ENCODE results near the gene STAG3. TPM values are rescaled to one million over a fixed set of nuclear protein-coding genes. Genes with fewer than 3 reads are reported as not detected.
A peak's percentile ranks its signal among the peaks of the same experiment; 100 is the strongest.
"Not testable (repeated sequence)": the region's sequence is repeated elsewhere in the genome, so short reads cannot be mapped to it uniquely, and the experiment has no call there.

STAG3 gene
- total RNA-seq, 4 donors from 2014 or later, result 0.96 to 9.4 (median 2.2) TPM; not detected in 1

- H3K9me3 ChIP-seq; H3K27ac ChIP-seq; H3K36me3 ChIP-seq; DNase-seq; H3K4me1 ChIP-seq; in situ Hi-C loops (cut with MboI; ENCODE audit: low pct_ligation_motif_present in 1 of 4, low pct_unique_long_range_greater_than_20kb in 1 of 4, low sequenced_read_pairs in 3 of 4); H3K27me3 ChIP-seq; H3K4me3 ChIP-seq; intact Hi-C loops (cut with DNase I; ENCODE audit: low total_unique reads): not testable (repeated sequence)
- WGBS, 2 donors (ENCODE audit: low coverage in 1 of 2), result 92% methylated on average over 7 of the region's 7 CpGs; no CpG with 5 or more reads in 1 of the 2 donors
Measured at GRCh38 chr7:100239975-100240374, 62.3 kb downstream of the STAG3 start.

- H3K27ac ChIP-seq; H3K27me3 ChIP-seq; H3K36me3 ChIP-seq; in situ Hi-C loops (cut with MboI; ENCODE audit: low pct_ligation_motif_present in 1 of 4, low pct_unique_long_range_greater_than_20kb in 1 of 4, low sequenced_read_pairs in 3 of 4); DNase-seq; H3K4me3 ChIP-seq; H3K9me3 ChIP-seq; intact Hi-C loops (cut with DNase I; ENCODE audit: low total_unique reads); H3K4me1 ChIP-seq: not testable (repeated sequence)
- WGBS, 2 donors (ENCODE audit: low coverage in 1 of 2), result 33 to 78% methylated on average over 1 to 12 of the region's 12 CpGs
Measured at GRCh38 chr7:100243385-100243784, 65.7 kb downstream of the STAG3 start.

GRCh38 chr7:100244988-100245605 is 67.4 kb downstream of the STAG3 start:
- H3K9me3 ChIP-seq; H3K27ac ChIP-seq; H3K4me1 ChIP-seq; H3K27me3 ChIP-seq; H3K4me3 ChIP-seq; DNase-seq; H3K36me3 ChIP-seq; intact Hi-C loops (cut with DNase I; ENCODE audit: low total_unique reads); in situ Hi-C loops (cut with MboI; ENCODE audit: low pct_ligation_motif_present in 1 of 4, low pct_unique_long_range_greater_than_20kb in 1 of 4, low sequenced_read_pairs in 3 of 4): not testable (repeated sequence)
- 73 to 77% methylated on average over 2 to 9 of the region's 9 CpGs for WGBS, 2 donors (ENCODE audit: low coverage in 1 of 2)

GRCh38 chr7:100246121-100246864 is 68.6 kb downstream of the STAG3 start:
- H3K9me3 ChIP-seq; H3K4me3 ChIP-seq; intact Hi-C loops (cut with DNase I; ENCODE audit: low total_unique reads); H3K36me3 ChIP-seq; DNase-seq; in situ Hi-C loops (cut with MboI; ENCODE audit: low pct_ligation_motif_present in 1 of 4, low pct_unique_long_range_greater_than_20kb in 1 of 4, low sequenced_read_pairs in 3 of 4); H3K4me1 ChIP-seq; H3K27me3 ChIP-seq; H3K27ac ChIP-seq: not testable (repeated sequence)
- WGBS, 2 donors (ENCODE audit: low coverage in 1 of 2), result 92% methylated on average over 15 of the region's 15 CpGs; no CpG with 5 or more reads in 1 of the 2 donors

- intact Hi-C loops (cut with DNase I; ENCODE audit: low total_unique reads); H3K4me1 ChIP-seq; DNase-seq; H3K36me3 ChIP-seq; H3K27me3 ChIP-seq; in situ Hi-C loops (cut with MboI; ENCODE audit: low pct_ligation_motif_present in 1 of 4, low pct_unique_long_range_greater_than_20kb in 1 of 4, low sequenced_read_pairs in 3 of 4); H3K9me3 ChIP-seq; H3K4me3 ChIP-seq; H3K27ac ChIP-seq: not testable (repeated sequence)
- WGBS, 2 donors (ENCODE audit: low coverage in 1 of 2), result 90 to 95% methylated on average over 2 to 9 of the region's 9 CpGs
Measured at GRCh38 chr7:100246865-100247137, 69.1 kb downstream of the STAG3 start.

- intact Hi-C loops (cut with DNase I; ENCODE audit: low total_unique reads) (no loop called here), in situ Hi-C loops (cut with MboI; ENCODE audit: low pct_ligation_motif_present in 1 of 4, low pct_unique_long_range_greater_than_20kb in 1 of 4, low sequenced_read_pairs in 3 of 4) (no loop called here)
- Histone ChIP-seq H3K27ac (no peak overlapping the region), H3K9me3 (no peaks in the 10 kb centered on the region), H3K4me1 (no peaks in the 10 kb centered on the region), H3K4me3 (no peak overlapping the region), H3K36me3 (no peaks in the 10 kb centered on the region), H3K27me3 (no peaks in the 10 kb centered on the region)
- TF ChIP-seq POLR2AphosphoS5 (IDR thresholded peaks at IDR 0.05) (no peak), EP300 (IDR thresholded peaks at IDR 0.05; ENCODE audit: low read depth) (no peak), CTCF (IDR thresholded peaks at IDR 0.05) (peak in 1 of 5 experiments; percentile 12), POLR2A (IDR thresholded peaks at IDR 0.05) (no peak)
- WGBS, 2 donors (ENCODE audit: low coverage in 1 of 2), result 49% methylated on average over 10 of the region's 11 CpGs; no CpG with 5 or more reads in 1 of the 2 donors
- no peak for DNase-seq
Measured at GRCh38 chr7:100247152-100247757, 69.5 kb downstream of the STAG3 start.

All from transverse colon (tissue), 4 donors.